K562 (cell line): ENCODE measurements around the gene DKC1.

Experiments
- CEBPB ChIP-seq: fragments of 450-650 bp; IDR thresholded peaks from 2 replicates; pipeline ENCODE4 v1.6.1; 2016; ENCODE audit warnings: missing genetic modification characterization, missing compliant biosample characterization
- CHD2 ChIP-seq: IDR thresholded peaks from 2 replicates; pipeline ENCODE4 v1.6.1; 2011; ENCODE audit warnings: low read depth, low read length
- JUNB ChIP-seq: fragments of 450-650 bp; formaldehyde crosslinking; conservative IDR thresholded peaks from 2 replicates; pipeline ENCODE4 v1.4.0; 2020; ENCODE audit warnings: mild to moderate bottlenecking
- KLF13 ChIP-seq: fragments of 450-650 bp; IDR thresholded peaks from 2 replicates; pipeline ENCODE4 v1.6.1; 2016; ENCODE audit warnings: missing genetic modification characterization, low read depth, mild to moderate bottlenecking, missing compliant biosample characterization, moderate library complexity, borderline replicate concordance
- MED1 ChIP-seq: sonication (generic); formaldehyde crosslinking; IDR thresholded peaks from 2 replicates; pipeline ENCODE4 v1.8.1; 2023; ENCODE audit warnings: missing genetic modification reagents, borderline replicate concordance
- RAD21 ChIP-seq, 2 experiments: fragments of 250-450 bp in 1 of 2; fragments of 450-650 bp in 1 of 2; sonication (Bioruptor Pico) in 1 of 2; formaldehyde crosslinking in 1 of 2; IDR thresholded peaks in 1 of 2; conservative IDR thresholded peaks in 1 of 2; 2 replicates each; pipeline versions ENCODE4 v1.4.0 to v1.8.0; 2020 to 2022; ENCODE audit warnings: mild to moderate bottlenecking in 2 of 2, moderate library complexity in 1 of 2
- RCOR1 ChIP-seq, 2 experiments: IDR thresholded peaks; 2 replicates each; pipeline ENCODE4 v1.6.1; 2012; ENCODE audit warnings: low read depth in 2 of 2, low read length in 2 of 2, borderline replicate concordance in 1 of 2, improper control_type of control experiment in 1 of 2
- ZNF175 ChIP-seq: fragments of 200-800 bp; sonication (Bioruptor generic); IDR thresholded peaks from 2 replicates; pipeline ENCODE4 v1.6.1; 2016; ENCODE audit warnings: low read depth, mild to moderate bottlenecking, missing genetic modification characterization, missing compliant biosample characterization
- TF ChIP-seq, protein P1 (sequence below), 3 experiments: IDR thresholded peaks in 2 of 3; conservative IDR thresholded peaks in 1 of 3; 2 replicates each; pipeline ENCODE4 v1.5.1; 2011 to 2012; ENCODE audit warnings: low read length in 3 of 3, mild to moderate bottlenecking in 3 of 3, control low read depth in 2 of 3, improper control_type of control experiment in 1 of 3, inconsistent platforms in 1 of 3, low read depth in 1 of 3, mixed read lengths in 1 of 3, moderate library complexity in 1 of 3; ENCODE audit not compliant: insufficient read depth in 2 of 3
- TF ChIP-seq, protein P2 (sequence below), 2 experiments: fragments of 450-650 bp in 1 of 2; IDR thresholded peaks; 2 replicates each; pipeline ENCODE4 v1.6.1; 2011 to 2017; ENCODE audit warnings: low read depth in 2 of 2, antibody characterized with exemption in 1 of 2, borderline replicate concordance in 1 of 2, low read length in 1 of 2, mild to moderate bottlenecking in 1 of 2, mixed read lengths in 1 of 2; ENCODE audit not compliant: control insufficient read depth in 1 of 2

DNA sequence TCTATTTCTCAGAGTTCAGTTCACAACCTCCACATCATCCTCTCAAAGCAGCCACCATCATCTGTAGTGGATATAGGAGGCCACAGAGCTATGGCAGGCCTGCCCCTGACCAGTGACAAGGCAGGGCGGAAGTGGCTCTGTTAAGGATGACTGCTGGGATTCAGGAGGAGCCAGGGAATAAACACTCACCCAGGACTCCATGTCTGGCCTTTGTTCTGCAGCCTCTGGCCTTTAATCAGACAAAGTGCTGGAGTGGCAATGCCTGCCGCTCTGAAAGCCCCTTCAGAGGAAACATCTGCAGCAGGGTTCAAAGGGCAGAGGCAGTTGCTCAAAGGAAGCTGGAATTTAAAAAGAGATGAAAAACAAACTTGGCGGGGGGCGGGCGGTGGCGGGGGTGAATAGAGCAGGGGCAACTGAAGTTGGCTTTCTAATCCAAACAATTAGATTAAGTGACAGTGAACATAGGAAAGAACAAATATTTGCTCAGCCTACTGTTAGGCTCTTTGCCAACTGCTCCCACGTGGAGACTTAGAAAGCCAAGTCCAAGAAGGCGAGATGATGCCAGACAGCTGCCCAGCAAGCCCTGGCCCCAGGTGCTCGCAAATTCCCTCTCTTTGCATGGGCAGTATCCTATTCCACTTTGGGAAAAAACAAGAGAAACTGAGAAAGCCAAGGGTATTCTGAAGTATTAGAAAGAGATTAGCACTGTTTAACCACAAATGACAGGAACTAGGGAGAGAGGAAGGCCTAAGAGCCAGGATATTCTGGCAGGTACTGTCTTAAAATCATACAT lies 37.1 kb downstream of the DKC1 start:
- TF ChIP-seq MED1 (CRISPR knock-in tag) (no peak), JUNB (CRISPR knock-in tag) (no peak), RAD21 (CRISPR knock-in tag; conservative IDR thresholded peaks at IDR 0.05 in 1 of 2, IDR thresholded peaks at IDR 0.05 in 1 of 2) (no peak), RCOR1 (IDR thresholded peaks at IDR 0.05; ENCODE audit: borderline replicate concordance in 1 of 2, low read depth in 2 of 2, low read length in 2 of 2) (peak in 1 of 2 experiments; percentile 3; a peak in 1 of 4 replicates), KLF13 (tag) (peak; percentile 74; the same call in 1 of the 2 replicates), ZNF175 (CRISPR knock-in tag) (no peak), CHD2 (no peak), CEBPB (no peak)
- TF ChIP-seq, protein P1, sequence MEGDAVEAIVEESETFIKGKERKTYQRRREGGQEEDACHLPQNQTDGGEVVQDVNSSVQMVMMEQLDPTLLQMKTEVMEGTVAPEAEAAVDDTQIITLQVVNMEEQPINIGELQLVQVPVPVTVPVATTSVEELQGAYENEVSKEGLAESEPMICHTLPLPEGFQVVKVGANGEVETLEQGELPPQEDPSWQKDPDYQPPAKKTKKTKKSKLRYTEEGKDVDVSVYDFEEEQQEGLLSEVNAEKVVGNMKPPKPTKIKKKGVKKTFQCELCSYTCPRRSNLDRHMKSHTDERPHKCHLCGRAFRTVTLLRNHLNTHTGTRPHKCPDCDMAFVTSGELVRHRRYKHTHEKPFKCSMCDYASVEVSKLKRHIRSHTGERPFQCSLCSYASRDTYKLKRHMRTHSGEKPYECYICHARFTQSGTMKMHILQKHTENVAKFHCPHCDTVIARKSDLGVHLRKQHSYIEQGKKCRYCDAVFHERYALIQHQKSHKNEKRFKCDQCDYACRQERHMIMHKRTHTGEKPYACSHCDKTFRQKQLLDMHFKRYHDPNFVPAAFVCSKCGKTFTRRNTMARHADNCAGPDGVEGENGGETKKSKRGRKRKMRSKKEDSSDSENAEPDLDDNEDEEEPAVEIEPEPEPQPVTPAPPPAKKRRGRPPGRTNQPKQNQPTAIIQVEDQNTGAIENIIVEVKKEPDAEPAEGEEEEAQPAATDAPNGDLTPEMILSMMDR (IDR thresholded peaks at IDR 0.05 in 2 of 3, conservative IDR thresholded peaks at IDR 0.05 in 1 of 3; ENCODE audit: insufficient read depth in 2 of 3, low read depth in 1 of 3, low read length in 3 of 3): no peak
- TF ChIP-seq, protein P2, sequence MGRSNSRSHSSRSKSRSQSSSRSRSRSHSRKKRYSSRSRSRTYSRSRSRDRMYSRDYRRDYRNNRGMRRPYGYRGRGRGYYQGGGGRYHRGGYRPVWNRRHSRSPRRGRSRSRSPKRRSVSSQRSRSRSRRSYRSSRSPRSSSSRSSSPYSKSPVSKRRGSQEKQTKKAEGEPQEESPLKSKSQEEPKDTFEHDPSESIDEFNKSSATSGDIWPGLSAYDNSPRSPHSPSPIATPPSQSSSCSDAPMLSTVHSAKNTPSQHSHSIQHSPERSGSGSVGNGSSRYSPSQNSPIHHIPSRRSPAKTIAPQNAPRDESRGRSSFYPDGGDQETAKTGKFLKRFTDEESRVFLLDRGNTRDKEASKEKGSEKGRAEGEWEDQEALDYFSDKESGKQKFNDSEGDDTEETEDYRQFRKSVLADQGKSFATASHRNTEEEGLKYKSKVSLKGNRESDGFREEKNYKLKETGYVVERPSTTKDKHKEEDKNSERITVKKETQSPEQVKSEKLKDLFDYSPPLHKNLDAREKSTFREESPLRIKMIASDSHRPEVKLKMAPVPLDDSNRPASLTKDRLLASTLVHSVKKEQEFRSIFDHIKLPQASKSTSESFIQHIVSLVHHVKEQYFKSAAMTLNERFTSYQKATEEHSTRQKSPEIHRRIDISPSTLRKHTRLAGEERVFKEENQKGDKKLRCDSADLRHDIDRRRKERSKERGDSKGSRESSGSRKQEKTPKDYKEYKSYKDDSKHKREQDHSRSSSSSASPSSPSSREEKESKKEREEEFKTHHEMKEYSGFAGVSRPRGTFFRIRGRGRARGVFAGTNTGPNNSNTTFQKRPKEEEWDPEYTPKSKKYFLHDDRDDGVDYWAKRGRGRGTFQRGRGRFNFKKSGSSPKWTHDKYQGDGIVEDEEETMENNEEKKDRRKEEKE (IDR thresholded peaks at IDR 0.05; ENCODE audit: borderline replicate concordance in 1 of 2, control insufficient read depth in 1 of 2, low read depth in 2 of 2, low read length in 1 of 2): no peak
